Renal pelvis (tissue), 4 donors: ENCODE measurements around the gene PRIM2. TPM values are rescaled to one million over a fixed set of nuclear protein-coding genes. Genes with fewer than 3 reads are reported as not detected.
A peak's percentile ranks its signal among the peaks of the same experiment; 100 is the strongest.
"Not testable (repeated sequence)": the region's sequence is repeated elsewhere in the genome, so short reads cannot be mapped to it uniquely, and the experiment has no call there.

Source experiments
- DNase-seq: peaks from one replicate; pipeline ENCODE4 v3.0.0-alpha.2; 2013
- polyA plus RNA-seq, 3 donors: library from polyadenylated mRNA; unstranded; fragments of 120-200 nt; gene quantifications; one replicate each; pipeline ENCODE4 v1.2.1, GENCODE V29; 2013; ENCODE audit not compliant: insufficient read length in 3 of 3

Gene PRIM2
- polyA plus RNA-seq, 3 donors = 16.5 to 17.8 (median 16.6) TPM

- DNase-seq = not testable (repeated sequence)
Measured at GRCh38 chr6:57444787-57445186, 127.4 kb downstream of the PRIM2 start.

- DNase-seq = not testable (repeated sequence)
Measured at GRCh38 chr6:57445379-57445778, 127.9 kb downstream of the PRIM2 start.

- not testable (repeated sequence) for DNase-seq
Measured at GRCh38 chr6:57445790-57446468, 128.5 kb downstream of the PRIM2 start.

GRCh38 chr6:57449496-57450066, 132.2 kb downstream of the PRIM2 start:
- not testable (repeated sequence) for DNase-seq

GRCh38 chr6:57459781-57460180, 142.4 kb downstream of the PRIM2 start:
- not testable (repeated sequence) for DNase-seq

GRCh38 chr6:57461022-57461421, 143.6 kb downstream of the PRIM2 start:
- not testable (repeated sequence) for DNase-seq

GRCh38 chr6:57463809-57464208, 146.4 kb downstream of the PRIM2 start:
- DNase-seq = not testable (repeated sequence)

GRCh38 chr6:57465968-57466367, 148.5 kb downstream of the PRIM2 start:
- not testable (repeated sequence) for DNase-seq

GRCh38 chr6:57469072-57469471, 151.6 kb downstream of the PRIM2 start:
- peak; percentile 65 for DNase-seq

- not testable (repeated sequence) for DNase-seq
Measured at GRCh38 chr6:57470148-57470547, 152.7 kb downstream of the PRIM2 start.

GRCh38 chr6:57471314-57471864, 154.0 kb downstream of the PRIM2 start:
- DNase-seq = not testable (repeated sequence)

GRCh38 chr6:57472861-57473362, 155.5 kb downstream of the PRIM2 start:
- peak; percentile 52 for DNase-seq

- DNase-seq = not testable (repeated sequence)
Measured at GRCh38 chr6:57474862-57475475, 157.5 kb downstream of the PRIM2 start.

- DNase-seq = not testable (repeated sequence)
Measured at GRCh38 chr6:57475656-57476055, 158.2 kb downstream of the PRIM2 start.

GRCh38 chr6:57480194-57480593, 162.8 kb downstream of the PRIM2 start:
- DNase-seq = not testable (repeated sequence)

GRCh38 chr6:57481121-57481520, 163.7 kb downstream of the PRIM2 start:
- not testable (repeated sequence) for DNase-seq

GRCh38 chr6:57482471-57482870, 165.0 kb downstream of the PRIM2 start:
- not testable (repeated sequence) for DNase-seq

GRCh38 chr6:57486494-57487081, 169.2 kb downstream of the PRIM2 start:
- DNase-seq = not testable (repeated sequence)

GRCh38 chr6:57488551-57488950, 171.1 kb downstream of the PRIM2 start:
- not testable (repeated sequence) for DNase-seq

GRCh38 chr6:57489887-57490286, 172.5 kb downstream of the PRIM2 start:
- not testable (repeated sequence) for DNase-seq

GRCh38 chr6:57491795-57492194, 174.4 kb downstream of the PRIM2 start:
- not testable (repeated sequence) for DNase-seq

- DNase-seq = not testable (repeated sequence)
Measured at GRCh38 chr6:57496251-57496650, 178.8 kb downstream of the PRIM2 start.
